Bronchial epithelial cell (primary cell): ENCODE data around the gene HUNK. TPM values are rescaled to one million over a fixed set of nuclear protein-coding genes. Genes with fewer than 3 reads are reported as not detected.

Experiments
- DNase-seq: peaks from one replicate; pipeline ENCODE4 v3.0.0-alpha.2; 2010; ENCODE audit warnings: low read depth
- FAIRE-seq: peaks from 2 replicates; lab custom pipeline; 2011; peaks lifted over from hg19 to GRCh38; lab: Jason Lieb, UNC
- H3K27me3 ChIP-seq: 2 replicates; pipeline ENCODE4 v1.5.1; 2011; ENCODE audit warnings: low read length; ENCODE audit not compliant: control insufficient read depth, insufficient read depth
- H3K36me3 ChIP-seq: 2 replicates; pipeline ENCODE4 v1.5.1; 2011; ENCODE audit warnings: low read length; ENCODE audit not compliant: control insufficient read depth, insufficient read depth
- H3K4me3 ChIP-seq: 2 replicates; pipeline ENCODE4 v1.5.1; 2011; ENCODE audit warnings: mild to moderate bottlenecking, low read depth, low read length, control low read depth
- CTCF ChIP-seq: IDR thresholded peaks from 2 replicates; pipeline ENCODE4 v1.5.1; 2011; ENCODE audit warnings: mild to moderate bottlenecking, moderate library complexity, low read length, control low read depth, inconsistent platforms; ENCODE audit not compliant: insufficient read depth, severe bottlenecking
- total RNA-seq: library from RNA; depleted of rRNA; stranded (reverse); fragments of >200 nt; gene quantifications from 2 replicates; pipeline ENCODE4 v1.2.1, GENCODE V29; 2014

The HUNK gene
- total RNA-seq, 1 donor from 2014 or later: under 0.01 TPM

- no peaks in the 10 kb centered on the region for H3K27me3 ChIP-seq
- no peak for TF ChIP-seq CTCF
- H3K4me3 ChIP-seq: no peak overlapping the region
- no peaks in the 10 kb centered on the region for H3K36me3 ChIP-seq
- DNase-seq (no peak), FAIRE-seq (no peak)
Observed at GRCh38 chr21:32044205-32045180, 171.7 kb downstream of the HUNK start.

GRCh38 chr21:32046191-32046590, 173.4 kb downstream of the HUNK start:
- no peaks in the 10 kb centered on the region for H3K27me3 ChIP-seq
- FAIRE-seq (no peak), DNase-seq (no peak)
- no peak for TF ChIP-seq CTCF
- H3K4me3 ChIP-seq: no peak overlapping the region
- H3K36me3 ChIP-seq: no peaks in the 10 kb centered on the region

- DNase-seq: no peak
- H3K4me3 ChIP-seq: no peak overlapping the region
- H3K36me3 ChIP-seq: no peaks in the 10 kb centered on the region
- no peaks in the 10 kb centered on the region for H3K27me3 ChIP-seq
- no peak for TF ChIP-seq CTCF
- no peak for FAIRE-seq
Observed at GRCh38 chr21:32048353-32048752, 175.5 kb downstream of the HUNK start.

Other genes with a start within 250 kb of the HUNK start
- gene SOD1, start 213.3 kb upstream of the HUNK start, total RNA-seq: 116 and 154 TPM in 2 replicates
- gene SCAF4, start 140.9 kb upstream of the HUNK start, total RNA-seq: 2.9 and 5.0 TPM in 2 replicates